Stomach (tissue), 9 donors: ENCODE data around the gene KLK2. TPM values are rescaled to one million over a fixed set of nuclear protein-coding genes. Genes with fewer than 3 reads are reported as not detected.

Experiments
- DNase-seq, 2 donors: peaks; one replicate each; pipeline versions ENCODE4 v3.0.0 to v3.0.0-alpha.2; 2013 to 2019
- H3K27ac ChIP-seq, 5 donors: fragments of 200-600 bp in 4 of 5; sonication (generic) in 4 of 5; one replicate each; pipeline ENCODE4 v1.5.1; 2013 to 2019; ENCODE audit warnings: mild to moderate bottlenecking in 1 of 5, moderate library complexity in 1 of 5
- H3K27me3 ChIP-seq, 3 donors: fragments of 200-600 bp; sonication (generic); one replicate each; pipeline ENCODE4 v1.5.1; 2017 to 2019; ENCODE audit warnings: mixed run types in 1 of 3
- H3K36me3 ChIP-seq, 4 donors: fragments of 200-600 bp; sonication (generic); 1 replicate in 3 of 4; 2 replicates in 1 of 4; pipeline ENCODE4 v1.5.1; 2016 to 2019
- H3K4me1 ChIP-seq, 4 donors: fragments of 200-600 bp; sonication (generic); one replicate each; pipeline ENCODE4 v1.5.1; 2016 to 2019
- H3K4me3 ChIP-seq, 4 donors: fragments of 200-600 bp; sonication (generic) in 3 of 4; one replicate each; pipeline ENCODE4 v1.5.1; 2016 to 2019; ENCODE audit warnings: mild to moderate bottlenecking in 1 of 4
- H3K9me3 ChIP-seq, 4 donors: fragments of 200-600 bp; sonication (generic); one replicate each; pipeline ENCODE4 v1.5.1; 2016 to 2019
- EP300 ChIP-seq: sonication (generic); formaldehyde crosslinking; IDR thresholded peaks from one replicate; pipeline ENCODE4 v1.6.1; 2017; ENCODE audit warnings: antibody characterized with exemption
- POLR2A ChIP-seq, 4 donors: fragments of 450-650 bp; IDR thresholded peaks; one replicate each; pipeline ENCODE4 v1.6.1; 2016; ENCODE audit warnings: antibody characterized with exemption in 4 of 4, control low read depth in 2 of 4, mild to moderate bottlenecking in 1 of 4, moderate library complexity in 1 of 4
- POLR2AphosphoS5 ChIP-seq, 3 donors: sonication (generic); formaldehyde crosslinking; IDR thresholded peaks; one replicate each; pipeline ENCODE4 v1.6.1; 2016; ENCODE audit warnings: antibody characterized with exemption in 3 of 3
- WGBS, 5 donors: extraction: QIAGEN DNeasy Blood & Tissue Kit in 3 of 5; methylation state at CpG; one replicate each; pipeline versions ENCODE4 v1.1.5 to v1.1.7; 2013 to 2018; 5-methylcytosine and 5-hydroxymethylcytosine counted together
- intact Hi-C: fragments of 100-400 bp; cut with DNase I; formaldehyde crosslinking; loops from one replicate; pipeline ENCODE4 v1.15.1; 2023; ENCODE audit warnings: low total_unique reads
- polyA plus RNA-seq, 3 donors: library from polyadenylated mRNA; stranded (reverse); fragments of 200-250 nt; gene quantifications; one replicate each; pipeline ENCODE4 v1.2.3, GENCODE V29; 2013
- total RNA-seq, 5 donors: library from RNA; depleted of rRNA; stranded (reverse); fragments of >200 nt; gene quantifications; one replicate each; pipeline versions ENCODE4 v1.1.0 to v1.2.3, GENCODE V29; 2014 to 2016
- TF ChIP-seq, protein P1 (sequence below), 7 experiments: fragments of 450-650 bp in 4 of 7; fragments of 200-600 bp in 3 of 7; sonication (generic) in 3 of 7; IDR thresholded peaks; one replicate each; pipeline ENCODE4 v1.5.1; 2016 to 2019; ENCODE audit warnings: antibody characterized with exemption in 7 of 7, control low read depth in 2 of 7, mild to moderate bottlenecking in 1 of 7
- donor health status: healthy with polysubstance abuse.
- donor health status: Bipolar disorder and iron deficiency.
- donor health status: healthy.

KLK2 gene
- total and polyA plus RNA-seq, 8 donors, result 94.6 TPM; not detected in 7

GRCh38 chr19:50830266-50831025, 42.8 kb upstream of the KLK2 start:
- WGBS, 5 donors, result 29 to 35% (median 34%) methylated on average over 15 to 17 of the region's 17 CpGs
- no peak overlapping the region for H3K4me3 ChIP-seq
- peaks cover 3 to 6% (median 4%) of the 10 kb centered on the region in 4 donors for H3K4me1 ChIP-seq
- H3K36me3 ChIP-seq, result no peaks in the 10 kb centered on the region
- TF ChIP-seq POLR2A (IDR thresholded peaks at IDR 0.05) (no peak), EP300 (no peak), POLR2AphosphoS5 (IDR thresholded peaks at IDR 0.05) (no peak)
- TF ChIP-seq, protein P1, sequence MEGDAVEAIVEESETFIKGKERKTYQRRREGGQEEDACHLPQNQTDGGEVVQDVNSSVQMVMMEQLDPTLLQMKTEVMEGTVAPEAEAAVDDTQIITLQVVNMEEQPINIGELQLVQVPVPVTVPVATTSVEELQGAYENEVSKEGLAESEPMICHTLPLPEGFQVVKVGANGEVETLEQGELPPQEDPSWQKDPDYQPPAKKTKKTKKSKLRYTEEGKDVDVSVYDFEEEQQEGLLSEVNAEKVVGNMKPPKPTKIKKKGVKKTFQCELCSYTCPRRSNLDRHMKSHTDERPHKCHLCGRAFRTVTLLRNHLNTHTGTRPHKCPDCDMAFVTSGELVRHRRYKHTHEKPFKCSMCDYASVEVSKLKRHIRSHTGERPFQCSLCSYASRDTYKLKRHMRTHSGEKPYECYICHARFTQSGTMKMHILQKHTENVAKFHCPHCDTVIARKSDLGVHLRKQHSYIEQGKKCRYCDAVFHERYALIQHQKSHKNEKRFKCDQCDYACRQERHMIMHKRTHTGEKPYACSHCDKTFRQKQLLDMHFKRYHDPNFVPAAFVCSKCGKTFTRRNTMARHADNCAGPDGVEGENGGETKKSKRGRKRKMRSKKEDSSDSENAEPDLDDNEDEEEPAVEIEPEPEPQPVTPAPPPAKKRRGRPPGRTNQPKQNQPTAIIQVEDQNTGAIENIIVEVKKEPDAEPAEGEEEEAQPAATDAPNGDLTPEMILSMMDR (IDR thresholded peaks at IDR 0.05), result no peak
- H3K9me3 ChIP-seq, result peaks cover 0 to 3% (median 0%) of the 10 kb centered on the region in 4 donors
- intact Hi-C loops, result no loop called here
- DNase-seq, result peak in 1 of 2 donors; percentile 68
- peaks cover 4 to 93% (median 21%) of the 10 kb centered on the region in 3 donors for H3K27me3 ChIP-seq
- no peak overlapping the region for H3K27ac ChIP-seq

GRCh38 chr19:50831026-50831396, 42.2 kb upstream of the KLK2 start:
- WGBS, 5 donors, result 75 to 84% (median 78%) methylated on average over 7 of the region's 7 CpGs
- no peak overlapping the region for H3K27ac ChIP-seq

GRCh38 chr19:50832666-50833065, 40.6 kb upstream of the KLK2 start:
- no peak for TF ChIP-seq EP300
- TF ChIP-seq, protein P1 (IDR thresholded peaks at IDR 0.05), result no peak
- TF ChIP-seq POLR2AphosphoS5 (IDR thresholded peaks at IDR 0.05), result no peak
- no peak for TF ChIP-seq POLR2A (IDR thresholded peaks at IDR 0.05)
- DNase-seq, result no peak
- Histone ChIP-seq H3K4me3 (no peak overlapping the region), H3K4me1 (peaks cover 7 to 16% (median 14%) of the 10 kb centered on the region in 4 donors), H3K36me3 (no peaks in the 10 kb centered on the region), H3K27me3 (peaks cover 4 to 93% (median 28%) of the 10 kb centered on the region in 3 donors), H3K27ac (no peak overlapping the region), H3K9me3 (no peaks in the 10 kb centered on the region)
- WGBS, 5 donors, result 81 to 92% (median 86%) methylated on average over 8 of the region's 8 CpGs
- intact Hi-C loops, result no loop called here

More at GRCh38 chr19:50831026-50831396, 42.2 kb upstream of the KLK2 start:
- intact Hi-C loops, result no loop called here
- H3K27me3 ChIP-seq, result peaks cover 4 to 93% (median 27%) of the 10 kb centered on the region in 3 donors
- peaks cover 7 to 12% (median 10%) of the 10 kb centered on the region in 4 donors for H3K4me1 ChIP-seq
- H3K36me3 ChIP-seq, result no peaks in the 10 kb centered on the region
- TF ChIP-seq, protein P1 (IDR thresholded peaks at IDR 0.05), result no peak
- TF ChIP-seq EP300 (no peak), POLR2AphosphoS5 (IDR thresholded peaks at IDR 0.05) (no peak), POLR2A (IDR thresholded peaks at IDR 0.05) (no peak)
- no peak for DNase-seq
- H3K4me3 ChIP-seq, result no peak overlapping the region
- H3K9me3 ChIP-seq, result peaks cover 0 to 3% (median 0%) of the 10 kb centered on the region in 4 donors

DNA sequence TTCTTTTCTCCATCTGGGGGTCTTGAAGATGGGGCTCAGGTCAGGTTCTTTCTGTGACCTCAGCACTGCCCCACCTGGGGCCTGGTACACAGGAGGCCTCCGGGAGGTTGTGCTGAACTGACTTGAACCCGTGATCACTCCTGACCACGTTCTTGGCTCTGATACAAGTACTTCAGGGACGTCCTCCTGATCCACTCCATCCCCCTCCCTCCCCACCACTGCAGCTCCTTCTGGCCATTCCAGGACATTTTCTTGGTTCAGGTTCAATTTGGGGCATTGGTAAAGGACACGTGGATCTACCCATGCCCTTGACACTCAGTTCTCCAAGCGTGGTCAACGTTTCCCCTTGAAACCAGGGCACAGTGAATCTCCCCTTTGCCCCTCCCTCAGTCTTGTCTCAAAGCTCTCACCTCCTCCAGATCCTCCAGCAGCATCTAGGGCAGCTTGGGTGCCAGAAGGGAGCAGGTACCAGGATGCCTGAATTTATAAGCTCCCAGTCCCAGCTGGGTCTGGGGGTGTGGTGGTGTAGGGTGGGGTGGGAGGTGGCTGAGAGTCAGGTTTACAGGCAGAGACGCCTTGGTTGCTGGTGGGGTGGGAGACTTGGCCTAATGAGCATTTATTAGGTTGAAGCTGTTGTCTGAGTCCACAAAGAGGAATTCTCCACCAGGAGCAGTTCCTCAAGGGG, 40.0 kb upstream of the KLK2 start, which contains the start of gene KLK15:
Gene KLK15 (minus strand): TSS at position 458 of the 685 bp plus-strand sequence. CDS start 2,082 bp downstream, outside the sequence.
- no peaks in the 10 kb centered on the region for H3K9me3 ChIP-seq
- intact Hi-C loops, result no loop called here
- peaks cover 7 to 16% (median 14%) of the 10 kb centered on the region in 4 donors for H3K4me1 ChIP-seq
- peaks cover 4 to 94% (median 28%) of the 10 kb centered on the region in 3 donors for H3K27me3 ChIP-seq
- 64 to 72% (median 69%) methylated on average over 8 of the region's 8 CpGs for WGBS, 5 donors
- no peak within 1 kb of the TSS for H3K27ac ChIP-seq
- H3K4me3 ChIP-seq, result no peak within 1 kb of the TSS
- H3K36me3 ChIP-seq, result no peaks in the 10 kb centered on the region
- no peak for TF ChIP-seq POLR2AphosphoS5 (IDR thresholded peaks at IDR 0.05)
- TF ChIP-seq, protein P1 (IDR thresholded peaks at IDR 0.05), result no peak
- TF ChIP-seq EP300, result no peak
- TF ChIP-seq POLR2A (IDR thresholded peaks at IDR 0.05), result no peak
- no peak for DNase-seq
